Neutrophil (primary cell): ENCODE results near the gene GET3.

Experiments used
- H3K27ac ChIP-seq: fragments of 200-600 bp; sonication (generic); 2 replicates; pipeline ENCODE4 v1.5.1; 2016; ENCODE audit warnings: mild to moderate bottlenecking, moderate library complexity
- H3K27me3 ChIP-seq: fragments of 200-600 bp; sonication (generic); 2 replicates; pipeline ENCODE4 v1.6.0; 2016; ENCODE audit warnings: mild to moderate bottlenecking
- H3K36me3 ChIP-seq: fragments of 200-600 bp; sonication (generic); 2 replicates; pipeline ENCODE4 v1.5.1; 2017
- H3K4me1 ChIP-seq, 2 experiments: fragments of 200-600 bp in 1 of 2; sonication (generic) in 1 of 2; 1 replicate in 1 of 2; 2 replicates in 1 of 2; pipeline versions ENCODE4 v1.5.1 to v1.6.1; 2013 to 2016; ENCODE audit warnings: low read depth in 1 of 2, low read length in 1 of 2, mild to moderate bottlenecking in 1 of 2, moderate library complexity in 1 of 2; ENCODE audit not compliant: control insufficient read depth in 1 of 2, insufficient read depth in 1 of 2
- H3K4me3 ChIP-seq, 2 experiments: fragments of 200-600 bp in 1 of 2; sonication (generic) in 1 of 2; 1 replicate in 1 of 2; 2 replicates in 1 of 2; pipeline ENCODE4 v1.5.1; 2013 to 2016; ENCODE audit warnings: low read depth in 1 of 2, low read length in 1 of 2, mild to moderate bottlenecking in 1 of 2, moderate library complexity in 1 of 2
- H3K9me3 ChIP-seq: fragments of 200-600 bp; sonication (generic); 2 replicates; pipeline ENCODE4 v1.5.1; 2016
- CTCF ChIP-seq: fragments of 200-600 bp; sonication (generic); IDR thresholded peaks from 2 replicates; pipeline ENCODE4 v1.5.1; 2016; ENCODE audit warnings: antibody characterized with exemption

GET3 gene

GRCh38 chr19:12701596-12702282, 35.6 kb upstream of the GET3 start:
- no peaks in the 10 kb centered on the region for H3K27me3 ChIP-seq
- H3K4me3 ChIP-seq = no peak overlapping the region
- no peak overlapping the region for H3K27ac ChIP-seq
- TF ChIP-seq CTCF = no peak
- no peaks in the 10 kb centered on the region for H3K9me3 ChIP-seq
- H3K4me1 ChIP-seq = peaks cover 6 to 7% of the 10 kb centered on the region in 2 experiments
- peaks cover 69% of the 10 kb centered on the region for H3K36me3 ChIP-seq

- H3K36me3 ChIP-seq = peaks cover 77% of the 10 kb centered on the region
- TF ChIP-seq CTCF = no peak
Measured at GRCh38 chr19:12703046-12703445, 34.3 kb upstream of the GET3 start.

GRCh38 chr19:12705169-12705568, 32.1 kb upstream of the GET3 start:
- peaks cover 93% of the 10 kb centered on the region for H3K36me3 ChIP-seq
- no peak for TF ChIP-seq CTCF
- no peak overlapping the region for H3K27ac ChIP-seq
- H3K27me3 ChIP-seq = no peaks in the 10 kb centered on the region
- no peak overlapping the region for H3K4me3 ChIP-seq
- no peaks in the 10 kb centered on the region for H3K9me3 ChIP-seq
- no peaks in the 10 kb centered on the region for H3K4me1 ChIP-seq

More at GRCh38 chr19:12703046-12703445, 34.3 kb upstream of the GET3 start:
- Histone ChIP-seq H3K9me3 (no peaks in the 10 kb centered on the region), H3K4me1 (no peaks in the 10 kb centered on the region), H3K4me3 (no peak overlapping the region), H3K27me3 (no peaks in the 10 kb centered on the region), H3K27ac (no peak overlapping the region)

- Histone ChIP-seq H3K4me3 (no peak overlapping the region), H3K9me3 (no peaks in the 10 kb centered on the region), H3K27me3 (no peaks in the 10 kb centered on the region), H3K4me1 (no peaks in the 10 kb centered on the region), H3K27ac (no peak overlapping the region), H3K36me3 (peaks cover 93% of the 10 kb centered on the region)
- TF ChIP-seq CTCF = no peak
Measured at GRCh38 chr19:12705654-12706331, 31.5 kb upstream of the GET3 start.

- H3K4me3 ChIP-seq = no peak overlapping the region
- peaks cover 93% of the 10 kb centered on the region for H3K36me3 ChIP-seq
- TF ChIP-seq CTCF = no peak
Measured at GRCh38 chr19:12706332-12706718, 31.0 kb upstream of the GET3 start.

More at GRCh38 chr19:12706332-12706718, 31.0 kb upstream of the GET3 start:
- Histone ChIP-seq H3K9me3 (no peaks in the 10 kb centered on the region), H3K4me1 (no peaks in the 10 kb centered on the region), H3K27me3 (no peaks in the 10 kb centered on the region), H3K27ac (no peak overlapping the region)
